Astrocyte (in vitro differentiated cells and primary cell): ENCODE results near the gene JAKMIP1. TPM values are rescaled to one million over a fixed set of nuclear protein-coding genes. Genes with fewer than 3 reads are reported as not detected.

Source experiments
- DNase-seq: peaks from one replicate; pipeline ENCODE4 v3.0.0-alpha.2; 2010; ENCODE audit warnings: low read depth
- FAIRE-seq: peaks from 2 replicates; lab custom pipeline; 2011; peaks lifted over from hg19 to GRCh38; lab: Jason Lieb, UNC
- H2AFZ ChIP-seq: 2 replicates; pipeline ENCODE4 v1.6.0; 2012; ENCODE audit warnings: low read depth, low read length, inconsistent platforms
- H3K27ac ChIP-seq: 2 replicates; pipeline ENCODE4 v1.5.1; 2011; ENCODE audit warnings: low read depth, low read length, inconsistent platforms
- H3K27me3 ChIP-seq: 2 replicates; pipeline ENCODE4 v1.6.0; 2011; ENCODE audit warnings: low read length, inconsistent platforms; ENCODE audit not compliant: insufficient read depth
- H3K36me3 ChIP-seq: 2 replicates; pipeline ENCODE4 v1.5.1; 2011; ENCODE audit warnings: low read length, inconsistent platforms; ENCODE audit not compliant: insufficient read depth
- H3K4me1 ChIP-seq: 2 replicates; pipeline ENCODE4 v1.5.1; 2011; ENCODE audit warnings: low read length, inconsistent platforms; ENCODE audit not compliant: insufficient read depth
- H3K4me2 ChIP-seq: 2 replicates; pipeline ENCODE4 v1.6.0; 2012; ENCODE audit warnings: low read length, inconsistent platforms
- H3K4me3 ChIP-seq: 2 replicates; pipeline ENCODE4 v1.5.1; 2011; ENCODE audit warnings: low read depth, mild to moderate bottlenecking, low read length, inconsistent platforms; ENCODE audit not compliant: insufficient read depth
- H3K79me2 ChIP-seq: 2 replicates; pipeline ENCODE4 v1.6.0; 2012; ENCODE audit warnings: mild to moderate bottlenecking, low read length, inconsistent platforms; ENCODE audit not compliant: insufficient read depth
- H3K9ac ChIP-seq: 2 replicates; pipeline ENCODE4 v1.6.0; 2012; ENCODE audit warnings: mild to moderate bottlenecking, low read length, inconsistent platforms
- H3K9me3 ChIP-seq: 2 replicates; pipeline ENCODE4 v1.5.1; 2012; ENCODE audit warnings: low read depth, mild to moderate bottlenecking, low read length, inconsistent platforms; ENCODE audit not compliant: insufficient read depth
- H4K20me1 ChIP-seq: 2 replicates; pipeline ENCODE4 v1.6.0; 2012; ENCODE audit warnings: low read length, inconsistent platforms; ENCODE audit not compliant: insufficient read depth
- H3K27ac Mint-ChIP-seq: one replicate; pipeline ENCODE4 v1.8.0; 2021; ENCODE audit warnings: mild to moderate bottlenecking, mixed read lengths; ENCODE audit not compliant: unreplicated experiment
- H3K27me3 Mint-ChIP-seq: one replicate; pipeline ENCODE4 v1.8.0; 2021; ENCODE audit warnings: low read depth, mixed read lengths; ENCODE audit not compliant: unreplicated experiment
- H3K36me3 Mint-ChIP-seq: one replicate; pipeline ENCODE4 v1.8.0; 2021; ENCODE audit warnings: low read depth, mixed read lengths; ENCODE audit not compliant: unreplicated experiment
- H3K4me1 Mint-ChIP-seq: one replicate; pipeline ENCODE4 v1.8.0; 2021; ENCODE audit warnings: low read depth, mixed read lengths; ENCODE audit not compliant: unreplicated experiment
- H3K4me3 Mint-ChIP-seq: one replicate; pipeline ENCODE4 v1.8.0; 2021; ENCODE audit warnings: mild to moderate bottlenecking, moderate library complexity, mixed read lengths; ENCODE audit not compliant: unreplicated experiment
- H3K9me3 Mint-ChIP-seq: one replicate; pipeline ENCODE4 v1.8.0; 2021; ENCODE audit warnings: mild to moderate bottlenecking, mixed read lengths; ENCODE audit not compliant: unreplicated experiment
- EZH2 ChIP-seq: IDR thresholded peaks from 2 replicates; pipeline ENCODE4 v1.6.1; 2012; ENCODE audit warnings: mild to moderate bottlenecking, low read length, inconsistent platforms; ENCODE audit not compliant: insufficient read depth
- total RNA-seq: library from RNA; stranded (reverse); gene quantifications from 2 replicates; pipeline ENCODE4 v1.2.1, GENCODE V29; 2021
- TF ChIP-seq, protein P1 (sequence below): IDR thresholded peaks from 2 replicates; pipeline ENCODE4 v1.5.1; 2011; ENCODE audit warnings: low read depth, mild to moderate bottlenecking, inconsistent platforms, low read length, moderate library complexity; ENCODE audit not compliant: insufficient read depth

Gene JAKMIP1
- total RNA-seq, 1 donor from 2014 or later = 0.50 TPM

DNA sequence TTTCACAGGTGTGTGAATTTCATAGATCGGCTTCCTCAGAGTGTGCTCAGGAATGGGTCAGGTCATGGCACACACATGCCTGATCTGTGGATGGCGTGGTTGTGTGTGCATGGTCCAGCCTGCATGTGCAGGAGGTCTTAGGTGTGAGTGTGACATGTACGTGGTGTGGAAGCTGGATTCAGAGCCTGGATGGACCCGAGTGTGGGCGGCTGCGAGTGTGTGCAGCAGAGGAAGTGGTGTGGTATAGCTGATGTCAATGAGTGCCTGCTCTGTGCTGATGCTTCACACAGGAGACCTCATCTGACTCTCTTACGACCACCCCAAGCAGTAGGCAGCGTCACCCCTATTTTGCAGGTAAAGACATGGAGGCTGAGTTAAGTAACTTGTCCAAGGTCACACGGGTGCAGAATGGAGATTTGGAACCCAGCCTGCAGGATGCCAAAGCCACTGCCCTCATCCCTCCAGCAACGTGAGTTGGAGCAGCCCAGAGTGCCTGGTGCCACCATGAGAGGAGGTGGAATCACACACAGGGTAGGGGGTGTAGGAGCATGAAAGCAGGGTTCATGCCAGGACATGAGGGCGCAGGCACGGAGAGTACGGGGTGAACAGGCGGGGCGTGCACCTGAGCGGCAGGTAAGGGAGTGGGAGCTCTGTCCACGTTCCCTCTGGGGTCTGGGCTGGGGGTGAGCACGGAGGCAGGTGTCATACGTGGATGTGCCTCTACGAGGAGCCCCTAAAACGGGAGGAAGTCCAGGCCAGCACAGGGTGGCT lies 157.9 kb downstream of the JAKMIP1 start:
- Histone ChIP-seq H2AFZ (no peak overlapping the region), H3K9me3 (peaks cover 4% of the 10 kb centered on the region), H3K4me2 (no peak overlapping the region), H3K4me3 (no peak overlapping the region), H3K27ac (no peak overlapping the region), H3K27me3 (no peaks in the 10 kb centered on the region), H3K9ac (no peak overlapping the region), H3K79me2 (no peaks in the 10 kb centered on the region), H3K36me3 (no peaks in the 10 kb centered on the region), H3K4me1 (no peaks in the 10 kb centered on the region), H4K20me1 (no peaks in the 10 kb centered on the region)
- FAIRE-seq = no peak
- Mint-ChIP-seq H3K9me3 (peaks cover 1% of the 10 kb centered on the region), H3K4me1 (no peaks in the 10 kb centered on the region), H3K36me3 (peaks cover 2% of the 10 kb centered on the region), H3K27ac (no peak overlapping the region), H3K27me3 (peaks cover 63% of the 10 kb centered on the region), H3K4me3 (no peak overlapping the region)
- no peak for DNase-seq
- TF ChIP-seq, protein P1, sequence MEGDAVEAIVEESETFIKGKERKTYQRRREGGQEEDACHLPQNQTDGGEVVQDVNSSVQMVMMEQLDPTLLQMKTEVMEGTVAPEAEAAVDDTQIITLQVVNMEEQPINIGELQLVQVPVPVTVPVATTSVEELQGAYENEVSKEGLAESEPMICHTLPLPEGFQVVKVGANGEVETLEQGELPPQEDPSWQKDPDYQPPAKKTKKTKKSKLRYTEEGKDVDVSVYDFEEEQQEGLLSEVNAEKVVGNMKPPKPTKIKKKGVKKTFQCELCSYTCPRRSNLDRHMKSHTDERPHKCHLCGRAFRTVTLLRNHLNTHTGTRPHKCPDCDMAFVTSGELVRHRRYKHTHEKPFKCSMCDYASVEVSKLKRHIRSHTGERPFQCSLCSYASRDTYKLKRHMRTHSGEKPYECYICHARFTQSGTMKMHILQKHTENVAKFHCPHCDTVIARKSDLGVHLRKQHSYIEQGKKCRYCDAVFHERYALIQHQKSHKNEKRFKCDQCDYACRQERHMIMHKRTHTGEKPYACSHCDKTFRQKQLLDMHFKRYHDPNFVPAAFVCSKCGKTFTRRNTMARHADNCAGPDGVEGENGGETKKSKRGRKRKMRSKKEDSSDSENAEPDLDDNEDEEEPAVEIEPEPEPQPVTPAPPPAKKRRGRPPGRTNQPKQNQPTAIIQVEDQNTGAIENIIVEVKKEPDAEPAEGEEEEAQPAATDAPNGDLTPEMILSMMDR = no peak
- no peak for TF ChIP-seq EZH2

DNA sequence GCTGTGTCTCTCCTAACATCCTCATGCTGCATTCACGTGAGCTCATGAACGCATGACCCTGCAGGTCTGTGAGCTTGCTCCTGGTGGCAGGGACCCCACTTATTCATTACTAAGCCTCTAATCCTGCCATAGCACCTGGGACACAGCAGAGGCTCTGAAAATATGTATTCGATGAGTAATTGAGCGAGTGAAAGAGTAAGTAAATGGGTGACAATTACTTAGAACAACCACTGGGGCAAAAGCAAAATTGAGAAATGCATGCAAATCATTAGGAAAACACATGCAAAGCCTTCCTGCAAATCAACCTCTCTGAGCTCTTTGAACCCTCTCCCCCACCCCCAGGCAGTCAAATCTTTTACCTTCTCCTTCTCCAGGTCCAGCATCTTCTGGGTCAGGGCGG lies 158.5 kb downstream of the JAKMIP1 start:
- Mint-ChIP-seq H3K9me3 (peaks cover 1% of the 10 kb centered on the region), H3K27ac (no peak overlapping the region), H3K27me3 (peaks cover 58% of the 10 kb centered on the region), H3K4me1 (no peaks in the 10 kb centered on the region), H3K36me3 (peaks cover 2% of the 10 kb centered on the region), H3K4me3 (no peak overlapping the region)
- no peak overlapping the region for H3K9ac ChIP-seq
- TF ChIP-seq, protein P1 = no peak
- no peak for TF ChIP-seq EZH2
- no peak overlapping the region for H3K4me3 ChIP-seq
- H3K4me1 ChIP-seq = no peaks in the 10 kb centered on the region
- H4K20me1 ChIP-seq = no peaks in the 10 kb centered on the region
- H3K27me3 ChIP-seq = no peaks in the 10 kb centered on the region
- FAIRE-seq = no peak
- no peak overlapping the region for H3K4me2 ChIP-seq
- no peaks in the 10 kb centered on the region for H3K36me3 ChIP-seq
- no peak overlapping the region for H3K27ac ChIP-seq
- peaks cover 4% of the 10 kb centered on the region for H3K9me3 ChIP-seq
- H2AFZ ChIP-seq = no peak overlapping the region
- DNase-seq = no peak
- no peaks in the 10 kb centered on the region for H3K79me2 ChIP-seq

DNA sequence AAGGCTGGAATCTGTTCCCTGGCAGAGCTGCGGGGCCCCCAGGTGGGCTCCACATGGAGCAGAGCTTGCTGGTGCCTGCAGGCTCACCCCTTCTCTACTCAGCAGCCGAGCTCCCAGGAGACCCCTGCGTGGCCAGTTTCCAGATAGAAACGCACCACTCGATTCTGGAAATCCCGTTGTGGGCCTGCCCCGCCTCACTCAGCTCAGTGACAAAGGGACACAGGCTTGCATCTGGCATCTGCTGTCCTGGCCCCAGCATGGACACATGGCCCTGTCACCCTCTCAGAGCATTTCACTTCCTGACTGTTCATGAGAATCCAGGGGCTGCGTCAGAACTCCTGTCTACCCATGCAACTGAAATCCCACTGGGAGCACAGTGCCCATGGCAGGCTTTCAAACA lies 161.6 kb downstream of the JAKMIP1 start:
- no peaks in the 10 kb centered on the region for H3K36me3 ChIP-seq
- Mint-ChIP-seq H3K27ac (no peak overlapping the region), H3K9me3 (peaks cover 1% of the 10 kb centered on the region), H3K4me1 (no peaks in the 10 kb centered on the region), H3K4me3 (no peak overlapping the region), H3K27me3 (peaks cover 57% of the 10 kb centered on the region), H3K36me3 (peaks cover 2% of the 10 kb centered on the region)
- H3K27me3 ChIP-seq = no peaks in the 10 kb centered on the region
- no peak overlapping the region for H3K4me2 ChIP-seq
- no peak overlapping the region for H2AFZ ChIP-seq
- H3K9ac ChIP-seq = no peak overlapping the region
- FAIRE-seq (no peak), DNase-seq (no peak)
- H3K9me3 ChIP-seq = peaks cover 4% of the 10 kb centered on the region
- H3K4me1 ChIP-seq = no peaks in the 10 kb centered on the region
- no peaks in the 10 kb centered on the region for H3K79me2 ChIP-seq
- no peak overlapping the region for H3K27ac ChIP-seq
- TF ChIP-seq, protein P1 = no peak
- no peak for TF ChIP-seq EZH2
- no peaks in the 10 kb centered on the region for H4K20me1 ChIP-seq
- no peak overlapping the region for H3K4me3 ChIP-seq
